GM13977 (cell line): Measurements from ENCODE around the gene LPP.

Experiments
- DNase-seq: peaks from one replicate; pipeline ENCODE4 v3.0.0; 2012; ENCODE audit warnings: low spot score
- CTCF ChIP-seq: IDR thresholded peaks from 2 replicates; pipeline ENCODE4 v1.5.1; 2012; ENCODE audit warnings: mild to moderate bottlenecking, control low read depth; ENCODE audit not compliant: insufficient read depth; ENCODE audit errors: extremely low read depth, missing control alignments
- in situ Hi-C: fragments of 300-500 bp; cut with MboI; formaldehyde crosslinking; loops from one replicate; pipeline ENCODE4 v1.12.0; 2022; ENCODE audit warnings: low sequenced_read_pairs, low pct_unique_long_range_greater_than_20kb, mixed read lengths, inconsistent platforms; ENCODE audit not compliant: unreplicated experiment

LPP gene

GRCh38 chr3:188530226-188530625 lies 376.3 kb downstream of the LPP start:
- in situ Hi-C loops: no loop called here
- no peak for DNase-seq
- TF ChIP-seq CTCF: no peak

GRCh38 chr3:188531210-188531609 lies 377.3 kb downstream of the LPP start:
- DNase-seq: no peak
- TF ChIP-seq CTCF: no peak
- in situ Hi-C loops: no loop called here

- in situ Hi-C loops: no loop called here
- no peak for TF ChIP-seq CTCF
- no peak for DNase-seq
Observed at GRCh38 chr3:188533172-188533571, 379.2 kb downstream of the LPP start.

GRCh38 chr3:188533612-188534357 lies 379.8 kb downstream of the LPP start:
- in situ Hi-C loops: no loop called here
- no peak for DNase-seq
- TF ChIP-seq CTCF: no peak

- TF ChIP-seq CTCF: no peak
- in situ Hi-C loops: no loop called here
- no peak for DNase-seq
Observed at GRCh38 chr3:188534633-188535032, 380.7 kb downstream of the LPP start.

GRCh38 chr3:188537606-188538005 lies 383.6 kb downstream of the LPP start:
- DNase-seq: no peak
- in situ Hi-C loops: no loop called here
- TF ChIP-seq CTCF: no peak

GRCh38 chr3:188539037-188539436 lies 385.1 kb downstream of the LPP start:
- TF ChIP-seq CTCF: no peak
- no peak for DNase-seq
- in situ Hi-C loops: no loop called here
